ENCODE results near the gene RSPO1.
"Not testable (repeated sequence)": the region's sequence is repeated elsewhere in the genome, so short reads cannot be mapped to it uniquely, and the experiment has no call there.

Gene RSPO1, protein sequence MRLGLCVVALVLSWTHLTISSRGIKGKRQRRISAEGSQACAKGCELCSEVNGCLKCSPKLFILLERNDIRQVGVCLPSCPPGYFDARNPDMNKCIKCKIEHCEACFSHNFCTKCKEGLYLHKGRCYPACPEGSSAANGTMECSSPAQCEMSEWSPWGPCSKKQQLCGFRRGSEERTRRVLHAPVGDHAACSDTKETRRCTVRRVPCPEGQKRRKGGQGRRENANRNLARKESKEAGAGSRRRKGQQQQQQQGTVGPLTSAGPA

DNA sequence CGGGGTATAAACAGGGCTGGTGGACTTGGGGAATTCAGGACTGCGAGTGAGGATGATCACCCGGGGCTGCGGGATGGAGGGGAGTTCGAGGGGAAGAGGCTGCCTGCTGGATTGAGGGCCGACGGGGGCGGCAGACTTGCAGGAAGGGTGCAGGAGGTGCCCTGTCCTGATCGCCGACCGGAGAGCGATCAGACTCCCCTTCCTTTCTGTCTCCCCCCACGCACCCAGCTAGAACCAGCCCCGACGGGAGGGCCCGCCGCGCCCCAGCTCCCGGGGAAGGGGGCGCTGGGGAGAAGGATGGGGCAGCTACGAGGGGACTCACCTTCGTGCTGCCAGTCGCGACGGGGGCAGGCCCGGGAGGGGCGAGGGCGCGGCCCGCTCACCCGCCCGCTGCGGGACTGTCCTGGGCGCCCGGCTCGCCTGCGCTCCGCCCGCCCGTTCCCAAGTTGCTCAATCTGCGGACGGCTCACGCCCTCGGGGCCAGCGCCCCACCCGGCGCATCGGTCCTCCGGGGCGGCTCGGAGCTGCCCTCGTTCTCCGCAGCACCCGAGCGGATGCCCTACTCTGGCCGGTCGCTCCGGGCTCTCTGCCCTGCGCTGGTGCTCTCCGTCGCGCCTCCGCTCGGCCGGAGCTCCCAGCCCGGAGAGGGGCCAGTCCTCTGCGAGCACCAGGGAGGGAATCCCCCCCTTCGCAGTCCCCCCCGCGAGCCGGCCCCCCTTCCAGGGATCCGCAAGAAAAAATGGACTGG, at the start of gene RSPO1:
TSS of gene RSPO1 (minus strand) at position 649 of the 748 bp plus-strand sequence. CDS start 5,231 bp downstream, outside the sequence.
- Histone ChIP-seq H3K9ac (ENCODE audit: low read length) (no peak within 1 kb of the TSS), H3K27ac (ENCODE audit: low read depth, low read length) (no peak within 1 kb of the TSS), H3K4me1 (ENCODE audit: insufficient read depth, low read length) (peaks cover 3% of the 10 kb centered on the region), H3K36me3 (ENCODE audit: insufficient read depth, low read length) (no peaks in the 10 kb centered on the region), H3K4me3 (ENCODE audit: low read depth in 1 of 2, low read length in 2 of 2) (peak within 1 kb of the TSS in 1 of 2 donors; percentile 42), H3K9me3 (ENCODE audit: low read length) (no peaks in the 10 kb centered on the region), H3K27me3 (ENCODE audit: control insufficient read depth in 1 of 2, insufficient read depth in 2 of 2, low read length in 2 of 2) (peaks cover 26 to 57% of the 10 kb centered on the region in 2 donors)

DNA sequence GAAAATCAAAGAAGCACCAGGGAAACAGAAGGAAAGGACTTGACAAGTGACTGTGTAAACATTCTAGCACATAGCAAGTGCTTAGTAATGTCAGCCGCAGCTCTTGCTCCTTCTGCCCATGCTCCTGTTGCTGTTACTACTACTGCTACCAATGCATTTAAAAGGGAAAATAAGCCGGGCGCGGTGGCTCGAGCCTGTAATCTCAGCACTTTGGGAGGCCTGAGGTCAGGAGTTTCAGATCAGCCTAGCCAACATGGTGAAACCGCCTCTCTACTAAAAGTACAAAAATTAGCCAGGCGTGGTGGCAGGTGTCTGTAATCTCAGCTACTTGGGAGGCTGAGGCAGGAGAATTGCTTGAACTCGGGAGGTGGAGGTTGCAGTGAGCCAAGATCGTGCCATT, 49.5 kb upstream of the RSPO1 start:
- H3K27ac ChIP-seq (ENCODE audit: low read depth, low read length); H3K4me3 ChIP-seq (ENCODE audit: low read depth in 1 of 2, low read length in 2 of 2); H3K9me3 ChIP-seq (ENCODE audit: low read length); H3K4me1 ChIP-seq (ENCODE audit: insufficient read depth, low read length); H3K9ac ChIP-seq (ENCODE audit: low read length); H3K27me3 ChIP-seq (ENCODE audit: control insufficient read depth in 1 of 2, insufficient read depth in 2 of 2, low read length in 2 of 2): not testable (repeated sequence)
- peaks cover 36% of the 10 kb centered on the region for H3K36me3 ChIP-seq (ENCODE audit: insufficient read depth, low read length)

DNA sequence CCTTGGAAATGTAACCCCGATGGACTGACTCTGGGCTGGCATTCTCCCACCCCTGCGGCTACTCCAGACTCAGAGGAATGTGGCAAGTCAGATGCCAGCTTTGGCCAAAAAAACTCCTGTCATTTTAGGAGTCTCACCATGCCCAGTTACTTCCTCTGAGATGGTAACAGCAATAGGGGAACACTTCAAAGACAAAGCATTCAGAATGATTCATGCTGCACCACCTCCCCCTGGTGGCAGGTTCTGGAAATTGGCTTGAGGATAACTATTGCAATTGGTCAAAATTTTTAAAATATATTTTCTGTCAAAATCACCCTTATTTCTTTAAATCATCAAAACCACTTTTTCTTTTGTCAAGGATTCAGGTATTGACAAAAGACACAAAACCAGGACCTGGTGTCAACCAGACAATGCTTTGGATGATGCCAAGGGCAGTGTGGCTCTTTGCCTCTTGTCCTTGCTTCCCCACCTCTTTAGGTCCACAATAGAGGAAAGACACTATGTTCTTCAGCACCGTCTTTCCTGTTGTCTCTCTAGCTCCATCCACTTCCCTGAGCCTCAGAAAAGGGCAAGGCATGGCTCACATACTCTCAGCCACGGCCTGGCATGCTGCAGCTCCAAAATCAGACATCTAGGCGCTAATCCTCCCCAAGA, 47.8 kb upstream of the RSPO1 start:
- H3K9ac ChIP-seq (ENCODE audit: low read length), result no peak overlapping the region
- H3K9me3 ChIP-seq (ENCODE audit: low read length), result no peaks in the 10 kb centered on the region
- H3K4me3 ChIP-seq (ENCODE audit: low read depth in 1 of 2, low read length in 2 of 2), result no peak overlapping the region
- no peaks in the 10 kb centered on the region for H3K4me1 ChIP-seq (ENCODE audit: insufficient read depth, low read length)
- no peak overlapping the region for H3K27ac ChIP-seq (ENCODE audit: low read depth, low read length)
- H3K27me3 ChIP-seq (ENCODE audit: control insufficient read depth in 1 of 2, insufficient read depth in 2 of 2, low read length in 2 of 2), result no peaks in the 10 kb centered on the region
- peaks cover 36% of the 10 kb centered on the region for H3K36me3 ChIP-seq (ENCODE audit: insufficient read depth, low read length)

DNA sequence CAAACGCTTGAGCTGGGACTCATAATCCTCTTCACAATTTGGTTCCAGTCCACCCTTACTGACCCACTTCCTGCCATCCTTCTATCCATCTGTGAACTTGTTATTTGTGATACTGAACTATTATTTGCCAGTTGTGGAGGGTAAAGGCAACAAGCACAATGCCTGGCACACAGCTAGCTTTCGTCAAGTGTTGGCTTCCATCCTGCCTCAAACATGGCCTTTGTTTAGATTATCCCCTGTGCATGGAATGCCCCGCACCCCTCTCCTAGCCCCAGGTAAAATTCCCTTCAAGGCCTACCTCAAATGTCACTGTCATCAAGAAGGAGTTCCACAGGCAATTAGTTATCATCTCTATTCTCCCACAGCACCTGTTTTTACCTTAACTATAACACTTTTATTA, 46.2 kb upstream of the RSPO1 start:
- no peaks in the 10 kb centered on the region for H3K9me3 ChIP-seq (ENCODE audit: low read length)

DNA sequence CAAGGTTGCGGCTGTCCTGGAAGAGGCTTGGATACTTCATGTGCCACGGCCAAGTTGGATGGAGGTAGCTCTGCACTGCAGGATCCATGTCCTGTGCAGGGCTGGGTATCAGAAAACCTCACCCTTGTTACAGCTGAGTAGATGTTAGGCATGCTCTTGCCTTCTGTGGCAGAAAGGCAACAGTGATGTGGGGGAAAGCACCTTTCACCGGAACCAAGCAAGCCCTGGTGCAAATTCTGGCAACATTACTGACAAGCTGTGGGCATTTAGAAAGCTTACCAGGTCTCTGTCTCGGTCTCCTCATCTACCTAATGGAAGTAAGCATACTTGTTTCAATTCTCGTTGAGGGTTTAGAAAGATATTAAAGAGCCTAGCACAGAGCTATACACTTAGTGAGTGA, 43.1 kb upstream of the RSPO1 start:
- peaks cover 0 to under 1% of the 10 kb centered on the region in 2 donors for H3K27me3 ChIP-seq (ENCODE audit: control insufficient read depth in 1 of 2, insufficient read depth in 2 of 2, low read length in 2 of 2)
- H3K4me1 ChIP-seq (ENCODE audit: insufficient read depth, low read length), result peaks cover 22% of the 10 kb centered on the region
- H3K36me3 ChIP-seq (ENCODE audit: insufficient read depth, low read length), result peaks cover 7% of the 10 kb centered on the region
- no peak overlapping the region for H3K4me3 ChIP-seq (ENCODE audit: low read depth in 1 of 2, low read length in 2 of 2)
- H3K9me3 ChIP-seq (ENCODE audit: low read length), result no peaks in the 10 kb centered on the region
- H3K9ac ChIP-seq (ENCODE audit: low read length), result no peak overlapping the region
- H3K27ac ChIP-seq (ENCODE audit: low read depth, low read length), result no peak overlapping the region

More for the DNA sequence above, 46.2 kb upstream of the RSPO1 start:
- peaks cover 26% of the 10 kb centered on the region for H3K36me3 ChIP-seq (ENCODE audit: insufficient read depth, low read length)
- H3K4me3 ChIP-seq (ENCODE audit: low read depth in 1 of 2, low read length in 2 of 2), result no peak overlapping the region
- no peak overlapping the region for H3K27ac ChIP-seq (ENCODE audit: low read depth, low read length)
- no peak overlapping the region for H3K9ac ChIP-seq (ENCODE audit: low read length)
- H3K4me1 ChIP-seq (ENCODE audit: insufficient read depth, low read length), result peaks cover 13% of the 10 kb centered on the region
- no peaks in the 10 kb centered on the region for H3K27me3 ChIP-seq (ENCODE audit: control insufficient read depth in 1 of 2, insufficient read depth in 2 of 2, low read length in 2 of 2)

DNA sequence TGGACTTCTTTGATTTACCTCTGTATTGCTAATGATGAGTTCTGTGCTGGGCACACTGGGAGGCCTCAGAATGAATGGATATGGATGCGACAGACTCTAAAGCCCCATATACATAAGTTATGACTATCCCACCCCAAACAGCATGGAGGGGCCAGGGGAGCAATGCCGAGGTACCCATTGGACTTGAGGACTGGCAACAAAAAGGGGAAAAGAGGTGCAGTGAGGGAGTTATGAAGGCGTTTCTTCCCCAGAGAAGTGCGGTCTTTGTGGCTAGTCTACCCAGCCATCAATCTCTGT, 42.4 kb upstream of the RSPO1 start:
- peaks cover 0 to 4% of the 10 kb centered on the region in 2 donors for H3K27me3 ChIP-seq (ENCODE audit: control insufficient read depth in 1 of 2, insufficient read depth in 2 of 2, low read length in 2 of 2)
- peaks cover 22% of the 10 kb centered on the region for H3K4me1 ChIP-seq (ENCODE audit: insufficient read depth, low read length)
- H3K27ac ChIP-seq (ENCODE audit: low read depth, low read length), result no peak overlapping the region
- no peaks in the 10 kb centered on the region for H3K9me3 ChIP-seq (ENCODE audit: low read length)
- no peak overlapping the region for H3K4me3 ChIP-seq (ENCODE audit: low read depth in 1 of 2, low read length in 2 of 2)
- H3K36me3 ChIP-seq (ENCODE audit: insufficient read depth, low read length), result no peaks in the 10 kb centered on the region
- no peak overlapping the region for H3K9ac ChIP-seq (ENCODE audit: low read length)

DNA sequence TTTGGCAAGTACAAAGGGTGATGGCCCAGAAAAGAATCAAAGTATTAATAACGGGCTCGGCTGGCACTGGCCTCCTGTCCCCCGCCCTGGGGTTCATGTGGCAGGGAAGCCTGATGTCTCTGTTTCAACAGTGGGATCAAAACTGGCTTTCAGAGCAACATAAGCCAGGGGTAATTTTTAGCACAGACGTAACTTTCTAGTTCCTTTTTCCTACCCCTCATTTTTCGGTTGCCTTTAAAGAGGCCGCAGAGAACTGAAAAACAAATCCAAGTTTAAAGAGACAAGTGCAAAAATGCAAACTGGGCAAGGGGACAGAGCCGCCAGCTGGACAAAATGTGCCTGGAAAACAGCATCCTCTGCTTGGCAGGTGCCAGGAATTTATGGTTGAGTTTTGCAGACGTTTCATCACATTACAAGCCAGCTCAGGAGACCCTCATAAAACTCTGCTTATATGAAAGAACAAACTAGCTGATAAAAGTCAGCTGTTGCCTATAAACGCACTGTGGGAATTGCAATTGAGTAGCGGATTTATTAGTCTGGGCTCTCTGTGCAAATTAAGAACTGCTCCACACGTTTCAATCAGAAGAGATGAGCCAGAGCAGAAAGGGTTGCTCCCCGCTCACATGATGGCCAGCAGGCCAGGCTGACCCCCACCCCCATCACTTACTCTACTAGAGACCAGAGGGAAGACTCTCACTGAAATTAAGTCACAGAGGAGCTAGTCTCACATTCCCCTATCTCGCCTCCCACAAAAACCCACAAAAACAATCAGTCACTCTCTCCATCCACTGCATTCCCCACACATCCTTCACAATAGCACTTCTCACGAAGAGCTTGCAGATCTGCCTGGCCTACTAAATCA, 41.8 kb upstream of the RSPO1 start:
- H3K27me3 ChIP-seq (ENCODE audit: control insufficient read depth in 1 of 2, insufficient read depth in 2 of 2, low read length in 2 of 2), result peaks cover under 1 to 4% of the 10 kb centered on the region in 2 donors
- H3K27ac ChIP-seq (ENCODE audit: low read depth, low read length), result peak overlapping the region; percentile 39

DNA sequence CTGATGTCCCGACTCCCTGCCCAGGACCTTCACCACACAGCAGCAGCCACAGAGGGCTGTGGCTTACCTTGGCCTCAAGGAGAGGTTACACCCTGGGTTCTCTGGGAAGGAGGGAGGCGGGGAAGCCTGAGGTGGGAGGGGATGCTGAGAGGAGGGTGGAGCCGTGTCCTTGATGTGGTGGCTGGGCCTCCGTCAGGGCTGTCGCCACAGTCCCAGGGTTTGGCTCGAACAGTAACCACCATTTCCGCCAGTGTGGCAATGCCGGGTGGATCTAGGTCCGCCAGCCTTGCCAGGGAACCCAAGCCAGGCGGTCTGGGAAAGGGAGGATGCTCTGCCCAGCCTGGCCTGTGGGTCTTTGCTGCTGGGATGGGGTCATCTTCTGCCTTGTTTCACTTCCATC, 39.2 kb upstream of the RSPO1 start:
- Histone ChIP-seq H3K4me1 (ENCODE audit: insufficient read depth, low read length) (peaks cover 22% of the 10 kb centered on the region), H3K4me3 (ENCODE audit: low read depth in 1 of 2, low read length in 2 of 2) (no peak overlapping the region), H3K27me3 (ENCODE audit: control insufficient read depth in 1 of 2, insufficient read depth in 2 of 2, low read length in 2 of 2) (peaks cover 4% of the 10 kb centered on the region in 2 donors), H3K27ac (ENCODE audit: low read depth, low read length) (no peak overlapping the region), H3K9me3 (ENCODE audit: low read length) (no peaks in the 10 kb centered on the region), H3K36me3 (ENCODE audit: insufficient read depth, low read length) (no peaks in the 10 kb centered on the region), H3K9ac (ENCODE audit: low read length) (no peak overlapping the region)

More for the DNA sequence above, 41.8 kb upstream of the RSPO1 start:
- Histone ChIP-seq H3K4me1 (ENCODE audit: insufficient read depth, low read length) (peaks cover 22% of the 10 kb centered on the region), H3K36me3 (ENCODE audit: insufficient read depth, low read length) (no peaks in the 10 kb centered on the region), H3K9me3 (ENCODE audit: low read length) (no peaks in the 10 kb centered on the region), H3K4me3 (ENCODE audit: low read depth in 1 of 2, low read length in 2 of 2) (peak overlapping the region in 1 of 2 donors; percentile 17), H3K9ac (ENCODE audit: low read length) (peak overlapping the region; percentile 7)

DNA sequence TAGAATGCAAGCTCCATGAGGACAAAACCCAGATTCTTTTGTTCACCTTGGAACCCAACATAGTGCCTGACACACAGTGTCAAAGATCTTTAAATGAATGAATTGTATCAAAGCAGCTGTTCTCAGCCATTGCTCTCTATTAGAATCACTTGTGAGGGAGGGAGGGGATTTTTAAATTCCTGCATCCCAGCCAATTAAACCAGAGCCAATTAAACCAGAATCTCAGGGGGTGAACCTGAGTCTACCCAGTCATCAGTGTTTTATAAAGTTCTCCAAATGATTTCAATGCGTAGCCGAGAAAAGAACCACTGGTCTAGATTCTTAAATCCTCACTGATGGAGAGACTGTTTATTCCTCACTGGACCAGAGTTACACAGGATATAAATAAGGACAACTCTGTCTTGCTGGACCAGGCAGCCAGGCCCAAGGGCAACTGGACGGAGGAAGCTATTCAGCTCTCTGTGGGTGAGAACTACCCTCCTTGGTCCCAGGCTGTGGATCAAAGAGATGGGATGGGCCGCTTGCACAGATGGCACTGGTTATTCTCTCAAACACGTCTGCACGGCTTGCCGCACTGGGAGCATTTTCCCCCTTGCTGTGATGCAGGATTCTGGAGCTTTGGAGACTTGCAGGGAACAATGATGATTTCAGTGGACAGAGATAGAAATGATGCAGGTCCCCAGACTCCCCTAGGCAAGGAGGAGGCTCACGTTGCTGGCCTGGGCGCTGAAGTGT, 37.6 kb upstream of the RSPO1 start:
- no peaks in the 10 kb centered on the region for H3K9me3 ChIP-seq (ENCODE audit: low read length)
- H3K4me1 ChIP-seq (ENCODE audit: insufficient read depth, low read length), result peaks cover 27% of the 10 kb centered on the region
- H3K4me3 ChIP-seq (ENCODE audit: low read depth in 1 of 2, low read length in 2 of 2), result no peak overlapping the region
- H3K27me3 ChIP-seq (ENCODE audit: control insufficient read depth in 1 of 2, insufficient read depth in 2 of 2, low read length in 2 of 2), result peaks cover 4% of the 10 kb centered on the region in 2 donors
- no peak overlapping the region for H3K27ac ChIP-seq (ENCODE audit: low read depth, low read length)
- H3K9ac ChIP-seq (ENCODE audit: low read length), result no peak overlapping the region
- no peaks in the 10 kb centered on the region for H3K36me3 ChIP-seq (ENCODE audit: insufficient read depth, low read length)

DNA sequence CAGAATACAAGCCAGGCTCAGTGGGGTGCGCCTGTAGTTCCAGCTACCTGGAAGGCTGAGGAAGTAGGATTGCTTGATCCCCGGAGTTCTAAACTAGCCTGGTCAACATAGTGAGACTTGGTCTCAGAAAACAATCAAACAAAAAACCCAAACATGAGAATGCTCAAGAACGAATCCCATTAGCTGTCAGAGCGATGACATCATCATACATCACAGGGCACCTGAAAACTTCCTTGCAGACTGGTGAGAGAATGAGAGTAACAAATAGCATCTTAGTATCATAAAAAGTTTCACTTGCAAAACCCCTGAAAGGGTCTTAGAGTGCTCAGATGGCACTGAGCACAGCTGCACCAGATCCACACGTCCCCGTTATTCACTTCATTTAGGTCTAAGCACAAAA, 36.6 kb upstream of the RSPO1 start:
- H3K27ac ChIP-seq (ENCODE audit: low read depth, low read length), result no peak overlapping the region
- H3K36me3 ChIP-seq (ENCODE audit: insufficient read depth, low read length), result no peaks in the 10 kb centered on the region
- peaks cover 28% of the 10 kb centered on the region for H3K4me1 ChIP-seq (ENCODE audit: insufficient read depth, low read length)
- peaks cover 4% of the 10 kb centered on the region in 2 donors for H3K27me3 ChIP-seq (ENCODE audit: control insufficient read depth in 1 of 2, insufficient read depth in 2 of 2, low read length in 2 of 2)
- H3K9ac ChIP-seq (ENCODE audit: low read length), result no peak overlapping the region
- no peaks in the 10 kb centered on the region for H3K9me3 ChIP-seq (ENCODE audit: low read length)
- H3K4me3 ChIP-seq (ENCODE audit: low read depth in 1 of 2, low read length in 2 of 2), result no peak overlapping the region
